Frontal cortex (tissue), 4 donors: Measurements from ENCODE around the gene COL15A1. TPM values are rescaled to one million over a fixed set of nuclear protein-coding genes. Genes with fewer than 3 reads are reported as not detected.
A peak's percentile ranks its signal among the peaks of the same experiment; 100 is the strongest.
"Not testable (repeated sequence)": the region's sequence is repeated elsewhere in the genome, so short reads cannot be mapped to it uniquely, and the experiment has no call there.

Experiments used
- DNase-seq, 2 donors: peaks; one replicate each; pipeline ENCODE4 v3.0.0; 2012; ENCODE audit warnings: low spot score in 2 of 2
- FAIRE-seq: peaks from 2 replicates; lab custom pipeline; 2012; peaks lifted over from hg19 to GRCh38; lab: Jason Lieb, UNC
- total RNA-seq: library from RNA; depleted of rRNA; stranded (reverse); fragments of >200 nt; gene quantifications from one replicate; pipeline ENCODE4 v1.2.3, GENCODE V29; 2014
- donor health status: control.
- donor health status: control.
- donor health status: control.

Gene COL15A1
- total RNA-seq, 1 donor from 2014 or later = 6.9 TPM

DNA sequence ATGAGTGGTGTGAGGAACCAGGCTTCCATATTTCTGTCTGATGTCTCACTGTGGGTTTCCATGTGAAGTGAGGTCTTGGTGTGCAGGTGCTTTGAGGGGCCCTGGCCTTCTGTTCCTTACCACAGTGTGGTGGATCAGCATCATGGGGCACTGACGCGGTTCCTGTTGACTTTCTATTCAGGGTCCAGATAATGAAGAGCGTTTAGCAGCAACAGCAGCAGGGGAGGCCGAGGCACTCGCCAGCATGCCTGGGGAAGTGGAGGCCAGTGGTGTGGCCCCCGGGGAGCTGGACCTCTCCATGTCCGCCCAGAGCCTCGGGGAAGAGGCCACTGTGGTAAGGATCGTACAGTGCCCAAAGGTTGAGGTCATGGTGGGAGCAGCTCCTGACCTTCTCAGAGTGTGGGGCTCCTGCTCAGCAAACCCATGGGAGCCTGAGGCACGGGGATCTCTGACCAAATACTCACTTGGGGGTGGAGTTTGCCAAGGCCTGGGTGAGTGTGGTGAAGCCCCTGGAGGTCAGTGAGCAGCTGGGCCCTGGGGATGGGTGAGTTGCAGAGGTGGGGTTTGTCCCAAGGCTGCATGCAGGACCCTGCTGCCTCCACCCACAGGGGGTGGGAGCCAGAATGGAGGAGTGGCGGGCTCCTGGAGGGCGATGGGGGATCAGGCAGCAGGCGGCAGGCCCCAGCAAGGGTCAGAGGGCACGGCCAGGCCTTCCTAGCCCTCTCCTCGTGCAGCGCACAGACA lies 61.2 kb downstream of the COL15A1 start:
- DNase-seq (no peak), FAIRE-seq (no peak)

DNA sequence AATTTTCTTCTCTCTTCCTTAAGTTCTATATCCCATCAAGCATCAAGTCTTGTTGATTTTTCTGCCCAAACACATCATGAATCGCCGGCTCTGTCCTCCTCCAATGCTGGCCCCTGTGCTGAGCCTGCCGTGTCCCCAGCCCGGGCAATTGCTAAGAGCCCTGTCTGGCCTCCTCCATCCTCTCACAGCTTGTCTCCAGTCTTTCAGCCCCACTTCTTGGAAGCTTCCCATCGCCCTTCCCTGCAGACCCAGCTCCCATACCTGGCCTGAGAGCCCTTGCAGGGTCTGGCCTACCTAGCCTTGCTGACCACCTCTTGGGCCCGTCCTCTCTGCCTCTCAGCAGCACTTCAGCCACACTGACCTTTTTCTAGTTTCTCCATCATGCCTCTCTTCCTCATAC lies 61.9 kb downstream of the COL15A1 start:
- FAIRE-seq (no peak), DNase-seq (no peak)

DNA sequence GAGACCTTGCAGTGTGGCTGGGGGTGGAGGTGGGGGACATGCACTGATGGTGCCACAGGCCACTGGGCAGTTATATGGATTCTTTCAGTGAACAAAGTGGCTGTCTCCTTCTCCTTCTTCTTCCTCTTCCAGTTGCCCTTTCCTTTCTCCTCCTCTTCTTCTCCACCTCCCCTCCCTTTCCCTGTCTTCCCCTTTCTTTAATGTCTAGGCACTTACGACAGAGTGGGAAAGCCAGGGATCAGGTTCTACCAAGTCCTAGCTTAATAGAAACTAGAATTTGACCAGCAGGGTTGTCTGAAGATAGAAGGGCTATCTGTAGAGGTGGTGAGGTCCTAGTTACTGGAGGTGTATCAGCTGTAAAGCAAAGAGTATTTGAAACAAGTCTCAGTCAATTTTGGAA lies 62.8 kb downstream of the COL15A1 start:
- FAIRE-seq (no peak), DNase-seq (no peak)

DNA sequence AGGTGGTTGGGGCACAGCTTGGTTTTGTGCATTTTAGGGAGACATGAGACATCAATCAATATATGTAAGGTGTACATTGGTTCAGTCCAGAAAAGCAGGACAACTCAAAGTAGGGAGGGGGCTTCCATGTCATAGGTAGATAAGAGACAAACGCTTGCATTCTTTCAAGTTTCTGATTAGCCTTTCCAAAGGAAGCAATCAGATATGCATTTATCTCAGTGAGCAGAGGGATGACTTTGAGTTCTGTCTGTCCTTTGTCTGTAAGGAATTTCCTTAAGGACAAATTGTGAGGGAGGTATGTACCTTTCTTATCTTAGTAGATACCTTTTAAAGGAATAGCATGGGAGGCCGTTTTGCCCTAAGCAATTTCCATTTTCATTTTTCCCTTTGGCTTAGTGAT lies 63.3 kb downstream of the COL15A1 start:
- DNase-seq (no peak), FAIRE-seq (no peak)

DNA sequence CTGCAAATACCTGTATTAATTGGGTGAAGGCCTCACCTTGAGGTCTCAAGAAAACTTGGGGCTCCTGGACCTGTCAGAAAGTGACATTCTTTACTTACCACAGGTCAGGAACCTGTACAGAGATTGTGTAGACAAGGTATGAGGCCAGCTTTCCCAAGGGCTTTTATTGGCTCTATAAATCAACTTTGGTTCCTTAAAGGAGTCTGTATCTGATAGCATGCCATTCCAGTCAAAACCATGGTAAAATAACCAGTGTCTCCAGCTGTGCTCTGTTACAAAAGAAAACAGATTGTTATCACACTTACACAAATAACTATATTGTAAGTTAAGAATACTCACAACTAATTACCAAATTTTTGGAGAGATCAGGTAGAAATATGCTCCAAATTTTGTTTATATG lies 64.5 kb downstream of the COL15A1 start:
- FAIRE-seq (no peak), DNase-seq (no peak)

DNA sequence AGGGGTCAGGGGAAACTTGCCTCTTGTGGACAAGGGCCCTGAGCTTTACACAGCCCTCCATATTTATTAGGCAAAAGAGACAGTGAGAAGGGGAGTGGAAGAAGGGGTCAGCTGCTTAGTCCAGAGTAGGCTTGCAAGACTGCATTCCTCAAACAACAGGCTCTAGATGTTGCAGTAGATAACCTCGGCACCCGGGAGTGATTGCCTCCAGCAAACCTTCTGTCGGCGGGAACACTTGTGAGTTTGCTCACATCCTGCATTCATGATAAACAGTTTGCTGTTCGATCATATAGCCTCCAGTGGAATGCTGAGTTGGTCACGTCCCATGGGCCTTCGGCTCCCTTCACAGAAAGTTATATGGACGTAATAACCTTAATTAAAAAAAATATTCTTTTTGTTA lies 66.7 kb downstream of the COL15A1 start:
- not testable (repeated sequence) for DNase-seq, FAIRE-seq

DNA sequence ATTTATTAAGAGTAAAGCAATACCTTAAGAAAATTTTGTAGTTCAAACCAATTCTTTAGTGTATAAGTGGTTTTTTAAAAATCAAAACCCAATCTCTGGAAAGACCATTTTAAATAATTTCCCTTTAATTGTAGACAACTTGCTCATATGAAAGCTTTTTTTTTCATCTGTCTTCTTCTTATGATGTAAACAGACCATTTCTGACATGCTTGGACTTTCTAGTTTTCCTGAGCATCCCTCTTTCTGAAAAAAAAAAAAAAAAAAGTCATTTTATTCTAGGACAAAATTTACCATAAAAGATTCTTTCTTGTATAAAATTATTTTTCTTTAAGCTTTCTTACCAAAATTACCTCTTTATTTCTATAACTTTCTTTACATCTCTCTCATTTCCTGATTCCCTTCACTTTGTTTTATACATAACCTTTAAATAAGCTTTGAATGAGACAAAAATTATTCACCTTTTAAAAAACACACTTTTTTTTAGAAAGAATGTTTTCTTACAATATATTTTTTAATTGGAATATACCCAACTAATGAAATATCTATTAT lies 67.5 kb downstream of the COL15A1 start:
- no peak for DNase-seq
- peak; percentile 78 for FAIRE-seq

DNA sequence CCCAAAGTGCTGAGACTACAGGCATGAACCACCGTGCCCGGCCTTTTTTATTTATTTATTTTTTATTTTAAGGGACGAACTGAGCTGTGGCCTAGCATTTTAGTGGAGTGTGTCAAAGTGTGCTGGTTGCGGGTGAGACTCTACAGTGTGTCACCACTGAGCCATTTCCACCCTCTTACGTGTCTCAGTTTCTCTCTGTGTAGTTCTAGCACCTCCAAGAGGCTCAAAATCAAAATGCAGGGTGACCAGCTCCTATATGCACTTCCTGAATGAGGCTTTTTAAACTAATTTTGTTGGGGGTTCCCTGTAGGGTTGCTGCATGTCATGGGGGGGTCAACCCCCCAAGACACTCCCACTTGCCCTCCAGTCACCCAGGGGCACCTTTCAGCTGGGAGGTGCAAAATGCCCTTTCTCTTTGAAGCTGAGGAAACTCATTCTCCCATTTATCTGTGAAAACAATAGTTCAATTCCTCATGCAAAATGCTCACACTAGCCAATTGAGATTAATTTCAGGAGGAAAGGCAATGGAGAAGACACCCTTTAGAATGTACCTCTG lies 69.3 kb downstream of the COL15A1 start:
- FAIRE-seq (no peak), DNase-seq (no peak)

DNA sequence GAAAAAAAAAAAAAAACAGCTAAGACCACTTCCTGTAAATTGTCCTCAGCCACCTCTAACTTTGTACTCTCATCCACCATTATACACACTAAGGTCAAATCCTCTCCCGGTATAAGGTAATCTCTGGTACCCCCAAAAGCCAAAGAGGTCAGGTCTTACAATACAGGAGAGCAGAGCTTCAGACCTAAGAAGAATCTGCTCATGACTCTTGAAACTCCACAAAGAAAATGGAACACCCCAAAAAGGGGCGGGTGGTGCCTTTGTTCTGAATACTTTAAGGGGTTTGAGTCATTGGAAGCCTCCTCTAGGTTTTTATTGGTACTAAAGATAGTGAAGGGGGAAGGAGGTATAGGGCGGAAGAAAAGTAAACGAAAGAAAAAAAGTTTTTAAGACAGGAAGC lies 69.8 kb downstream of the COL15A1 start:
- FAIRE-seq = no peak
- no peak for DNase-seq

DNA sequence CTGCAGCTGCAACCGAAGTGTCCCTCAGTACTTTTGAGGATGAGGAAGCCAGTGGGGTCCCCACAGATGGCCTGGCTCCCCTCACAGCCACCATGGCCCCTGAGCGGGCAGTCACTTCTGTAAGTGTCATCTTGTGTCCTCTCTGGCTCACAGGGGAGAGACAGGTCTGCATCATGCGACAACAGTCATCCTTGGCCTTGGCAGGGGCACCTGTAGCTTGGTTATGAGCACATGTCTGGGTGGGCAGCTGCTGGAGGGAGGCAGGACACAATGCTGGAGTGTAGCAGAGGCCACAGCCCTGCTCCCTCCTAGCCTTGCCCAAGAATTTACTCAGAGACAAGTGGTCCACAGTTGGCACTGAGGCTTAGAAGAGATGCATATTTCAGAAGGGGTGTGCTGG lies 71.7 kb downstream of the COL15A1 start:
- DNase-seq = no peak
- FAIRE-seq = no peak

DNA sequence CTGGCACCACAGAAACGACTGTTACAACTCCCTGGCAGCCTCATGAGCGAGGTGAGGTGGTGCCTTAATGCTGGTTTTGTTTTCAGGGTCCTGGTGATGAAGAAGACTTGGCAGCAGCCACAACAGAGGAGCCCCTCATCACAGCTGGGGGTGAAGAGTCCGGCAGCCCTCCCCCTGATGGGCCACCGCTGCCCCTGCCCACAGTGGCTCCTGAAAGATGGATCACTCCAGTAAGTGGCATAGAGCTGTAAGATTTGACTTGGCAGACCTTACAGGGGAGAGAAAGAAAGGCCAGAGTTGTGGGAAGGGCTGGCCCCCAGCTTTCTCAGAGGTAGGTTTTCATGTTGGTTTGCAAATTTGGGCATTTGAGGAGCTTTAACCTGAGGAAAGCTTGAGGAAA lies 72.2 kb downstream of the COL15A1 start:
- FAIRE-seq = no peak

DNA sequence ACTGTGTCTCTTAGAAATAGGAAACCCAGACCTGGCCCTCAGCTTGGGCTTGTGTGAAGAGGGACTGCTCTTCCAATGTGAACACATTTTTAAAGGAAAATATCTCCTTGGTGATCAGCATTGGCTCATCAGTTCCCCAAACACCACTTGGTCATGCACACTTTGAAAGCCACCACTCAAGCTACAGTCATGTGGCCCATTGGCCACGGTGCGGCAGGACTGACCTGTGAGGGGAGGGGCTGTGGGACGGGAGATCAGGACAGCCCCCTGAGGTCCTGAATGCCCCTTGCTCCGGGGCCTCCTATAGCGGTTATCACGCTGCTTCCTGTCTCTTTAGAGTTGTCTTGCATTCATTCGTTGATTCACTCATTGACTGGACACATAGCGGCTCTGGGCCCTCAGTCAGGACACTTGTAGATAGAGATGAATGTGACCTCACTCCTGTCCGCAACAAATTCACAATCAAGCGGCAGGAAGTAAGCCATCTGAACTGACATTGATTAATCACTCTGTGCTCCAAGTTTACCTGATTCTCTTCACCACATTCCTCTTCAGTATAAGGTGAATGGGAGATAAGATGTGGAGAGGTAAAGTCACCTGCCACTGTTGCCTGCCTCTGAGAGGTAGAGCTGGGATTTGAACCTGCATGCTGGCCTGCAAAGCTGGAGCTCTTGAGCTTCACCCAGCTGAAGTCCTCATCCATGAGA lies 73.1 kb downstream of the COL15A1 start:
- no peak for FAIRE-seq
- no peak for DNase-seq

More for the DNA sequence above, 72.2 kb downstream of the COL15A1 start:
- no peak for DNase-seq

DNA sequence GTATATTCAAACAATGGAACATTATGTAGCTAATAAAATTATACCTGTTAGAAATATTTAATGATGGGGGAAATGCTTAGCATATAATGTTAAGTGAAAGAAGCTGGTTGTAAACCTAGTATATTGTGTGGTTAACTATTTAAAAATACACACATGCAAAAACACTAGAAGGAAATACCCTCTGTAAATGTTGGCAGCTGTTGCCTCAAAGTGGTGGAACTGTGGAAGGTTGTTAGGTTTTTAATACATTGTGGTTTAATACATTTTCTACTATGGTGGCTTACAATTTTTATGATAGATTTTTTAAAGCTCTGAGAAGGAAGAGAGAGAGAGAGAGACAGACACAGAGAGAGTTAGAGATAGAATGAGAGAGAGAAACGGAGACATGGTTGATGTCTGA lies 74.9 kb downstream of the COL15A1 start:
- FAIRE-seq = no peak

DNA sequence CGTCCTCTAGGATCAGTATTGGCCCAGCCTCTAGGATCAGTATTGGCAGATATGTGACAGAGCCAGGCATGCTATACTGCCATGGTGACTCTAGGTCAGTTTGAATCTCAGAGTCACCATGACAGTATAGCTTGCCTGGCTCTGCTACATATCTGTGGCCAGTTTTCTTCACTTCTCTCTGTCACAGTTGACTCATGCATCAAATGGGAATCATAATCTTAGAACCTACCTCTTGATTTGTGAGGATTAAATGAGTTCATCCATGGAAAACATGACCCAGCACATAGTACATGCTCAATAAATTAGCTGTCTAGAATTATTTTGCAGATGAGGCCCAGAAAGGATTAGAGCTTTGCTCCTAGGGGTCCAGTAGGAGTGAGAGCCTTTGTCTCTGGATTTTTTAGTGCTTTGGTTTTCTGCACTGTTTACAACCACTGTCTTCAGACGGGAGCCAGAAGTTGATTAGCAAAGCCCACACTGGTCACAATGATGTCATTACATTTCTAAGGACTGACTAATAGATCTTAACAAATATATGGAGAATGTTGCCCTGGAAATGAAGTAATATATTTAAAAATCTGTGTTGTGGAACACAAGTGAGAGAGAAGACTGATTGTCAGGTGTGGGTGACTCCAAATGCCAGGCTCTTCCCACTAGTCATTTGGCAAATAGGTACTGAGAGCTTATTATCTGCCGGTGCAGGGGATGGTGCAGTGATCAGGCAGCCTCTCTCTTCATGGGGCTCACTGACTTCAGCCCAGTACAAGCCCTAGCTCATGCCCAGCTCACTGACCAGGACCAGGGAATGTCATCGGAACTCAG lies 76.0 kb downstream of the COL15A1 start:
- DNase-seq (no peak), FAIRE-seq (no peak)

More for the DNA sequence above, 74.9 kb downstream of the COL15A1 start:
- DNase-seq = no peak

DNA sequence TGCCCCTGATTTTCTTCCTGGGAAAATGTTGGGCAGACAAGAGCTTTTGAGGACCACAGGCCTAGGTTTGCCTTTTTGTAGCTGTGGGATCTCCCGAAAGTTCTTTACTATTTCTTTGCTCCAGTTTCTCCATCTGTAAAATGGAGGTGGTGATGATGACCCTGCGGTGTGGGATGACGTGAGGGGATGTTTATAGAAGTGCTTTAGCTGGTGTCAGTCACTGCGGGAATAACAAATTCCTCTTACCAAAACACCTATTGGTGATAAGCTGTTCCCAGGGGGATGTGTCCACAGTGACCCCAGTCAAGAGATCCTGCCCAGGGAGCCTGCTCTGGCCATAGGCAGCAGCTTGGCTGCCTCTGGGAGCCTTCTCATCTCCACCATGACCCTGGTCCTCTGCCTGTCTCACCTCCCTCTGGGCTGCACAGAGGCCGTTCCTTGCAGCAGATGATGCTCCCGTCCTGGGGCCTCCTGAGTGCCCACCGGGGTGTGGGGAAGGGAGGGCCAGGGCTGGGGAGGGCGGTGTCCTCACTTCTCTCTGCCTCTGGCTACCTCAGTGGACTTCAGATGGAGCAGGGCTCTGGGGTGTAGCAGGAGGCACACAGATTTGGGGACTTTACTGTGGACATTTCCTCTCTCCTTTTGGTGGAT lies 77.2 kb downstream of the COL15A1 start:
- no peak for FAIRE-seq
- DNase-seq = no peak

DNA sequence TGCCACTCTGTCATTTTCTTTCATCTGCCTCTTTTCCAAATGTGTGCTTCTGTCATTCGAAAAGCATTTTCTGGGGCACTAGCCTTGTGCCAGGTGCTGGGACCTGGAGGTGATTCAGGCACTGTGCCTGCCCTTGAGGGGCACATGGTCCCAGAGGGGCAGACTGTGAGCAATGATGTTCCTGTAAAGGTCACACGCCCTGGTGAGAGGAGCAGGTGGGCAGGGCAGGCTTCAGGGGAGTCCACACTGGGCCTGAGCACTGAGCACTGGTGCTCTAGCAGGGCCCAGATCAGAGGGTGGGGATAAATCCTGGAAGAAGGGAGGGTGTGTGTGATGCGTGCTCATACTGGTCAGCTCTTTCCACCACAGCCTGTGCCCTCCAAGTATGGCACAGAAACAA lies 77.8 kb downstream of the COL15A1 start:
- FAIRE-seq (no peak), DNase-seq (no peak)

DNA sequence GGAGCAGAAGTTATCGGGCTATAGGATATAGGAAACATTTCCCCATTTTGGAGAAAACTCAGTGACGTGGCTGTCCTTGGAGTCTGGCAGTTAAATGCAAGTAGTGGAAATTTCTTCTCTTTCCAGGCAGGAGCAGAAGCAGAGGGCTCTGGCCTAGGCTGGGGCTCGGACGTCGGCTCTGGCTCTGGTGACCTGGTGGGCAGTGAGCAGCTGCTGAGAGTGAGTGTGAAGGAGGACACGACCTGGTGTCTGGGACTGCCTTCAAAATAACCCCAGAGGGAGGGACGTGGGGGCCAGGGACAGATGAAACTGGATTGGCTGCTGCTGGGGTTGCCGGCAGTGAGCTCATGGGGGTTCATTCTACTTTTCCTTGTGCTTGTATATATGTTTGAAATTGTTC lies 79.5 kb downstream of the COL15A1 start:
- DNase-seq (no peak), FAIRE-seq (no peak)

DNA sequence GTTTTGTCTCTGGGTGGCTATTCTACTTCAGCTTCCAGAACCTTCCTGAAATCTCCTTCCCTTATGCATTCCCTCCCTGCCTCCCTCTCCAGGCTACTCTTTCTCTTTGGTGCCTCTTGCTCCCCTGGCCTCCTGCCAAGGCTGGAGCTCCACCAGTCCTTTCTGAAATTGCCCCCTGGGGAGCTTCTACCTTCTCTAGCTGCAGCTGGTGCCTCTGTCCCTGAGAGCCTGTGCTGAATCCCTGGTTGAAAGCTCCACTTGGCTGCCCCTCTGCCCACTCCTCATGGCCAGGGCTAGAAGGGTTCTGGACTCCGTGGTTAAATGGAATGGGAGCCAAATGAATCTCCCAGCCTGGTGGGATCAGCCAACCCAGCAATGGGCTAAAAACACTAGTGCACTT lies 80.1 kb downstream of the COL15A1 start:
- DNase-seq (peak in 1 of 2 donors; percentile 29), FAIRE-seq (no peak)

DNA sequence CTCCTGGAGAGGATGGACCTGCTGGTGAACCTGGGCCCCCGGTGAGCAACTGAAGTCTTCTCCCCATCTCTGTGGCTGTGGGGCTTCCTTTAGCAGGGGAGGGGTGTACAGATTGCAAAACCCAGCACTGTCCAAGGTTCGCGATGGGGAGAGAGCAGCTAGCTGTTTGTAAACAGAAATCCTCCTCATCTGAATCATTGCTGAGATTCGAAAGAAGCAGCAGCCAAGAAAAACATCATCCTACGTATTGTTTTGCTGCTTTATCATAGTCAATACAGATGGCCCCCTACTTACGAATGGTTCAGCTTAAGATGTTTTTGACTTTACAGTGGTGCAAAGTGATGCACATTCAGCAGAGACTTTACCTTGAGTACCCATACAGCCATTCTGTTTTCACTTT lies 81.3 kb downstream of the COL15A1 start:
- FAIRE-seq (no peak), DNase-seq (no peak)
